Natural killer cell (primary cell): Measurements from ENCODE around the gene GTF2F1. TPM values are rescaled to one million over a fixed set of nuclear protein-coding genes. Genes with fewer than 3 reads are reported as not detected.
A peak's percentile ranks its signal among the peaks of the same experiment; 100 is the strongest.

ENCODE experiments used
- ATAC-seq, 3 donors: fragments of 150-1000 bp in 2 of 3; fragments of 200-7000 bp in 1 of 3; cut with Tn5 transposase; 1 replicate in 1 of 3; 2 replicates in 2 of 3; pipeline ENCODE4 v1.10.0; 2021; ENCODE audit warnings: mild to moderate bottlenecking in 2 of 3, moderate library complexity in 2 of 3
- DNase-seq, 2 donors: peaks; one replicate each; pipeline versions ENCODE4 v3.0.0 to v3.0.0-alpha.2; 2013 to 2021; ENCODE audit warnings: mixed read lengths in 1 of 2
- H3K27ac ChIP-seq: one replicate; pipeline ENCODE4 v1.5.1; 2013; ENCODE audit warnings: mild to moderate bottlenecking, low read length
- H3K27me3 ChIP-seq: one replicate; pipeline ENCODE4 v1.6.1; 2013; ENCODE audit warnings: low read length; ENCODE audit not compliant: control insufficient read depth, insufficient read depth
- H3K36me3 ChIP-seq: one replicate; pipeline ENCODE4 v1.6.1; 2013; ENCODE audit warnings: low read length; ENCODE audit not compliant: control insufficient read depth, insufficient read depth
- H3K4me1 ChIP-seq: one replicate; pipeline ENCODE4 v1.6.1; 2013; ENCODE audit warnings: low read length; ENCODE audit not compliant: control insufficient read depth, insufficient read depth
- H3K4me3 ChIP-seq: one replicate; pipeline ENCODE4 v1.5.1; 2013; ENCODE audit warnings: low read length
- H3K9me3 ChIP-seq: one replicate; pipeline ENCODE4 v1.6.1; 2013; ENCODE audit warnings: low read length; ENCODE audit not compliant: control insufficient read depth, insufficient read depth
- H3K27ac Mint-ChIP-seq, 2 donors: one replicate each; pipeline ENCODE4 v1.8.0; 2022; ENCODE audit warnings: mild to moderate bottlenecking in 2 of 2, mixed read lengths in 2 of 2, moderate library complexity in 1 of 2
- H3K27me3 Mint-ChIP-seq, 2 donors: one replicate each; pipeline ENCODE4 v1.8.0; 2022; ENCODE audit warnings: low read depth in 2 of 2, mixed read lengths in 2 of 2
- H3K36me3 Mint-ChIP-seq: one replicate; pipeline ENCODE4 v1.8.0; 2022; ENCODE audit warnings: mixed read lengths
- H3K4me1 Mint-ChIP-seq, 2 donors: one replicate each; pipeline ENCODE4 v1.8.0; 2022; ENCODE audit warnings: mixed read lengths in 2 of 2
- H3K4me3 Mint-ChIP-seq: one replicate; pipeline ENCODE4 v1.8.0; 2022; ENCODE audit warnings: mild to moderate bottlenecking, moderate library complexity, mixed read lengths
- H3K9me3 Mint-ChIP-seq, 2 donors: one replicate each; pipeline ENCODE4 v1.8.0; 2022; ENCODE audit warnings: mixed read lengths in 2 of 2
- WGBS: methylation state at CpG from one replicate; pipeline ENCODE4 v1.1.7; 2013; ENCODE audit warnings: missing lambda C conversion rate; ENCODE audit not compliant: insufficient coverage; 5-methylcytosine and 5-hydroxymethylcytosine counted together
- intact Hi-C: fragments of 100-400 bp; cut with micrococcal nuclease; formaldehyde crosslinking; loops from one replicate; pipeline ENCODE4 v1.14.2; 2022
- total RNA-seq, 4 donors: library from RNA; stranded (reverse); fragments of 120-200 nt in 1 of 4; gene quantifications; one replicate each; pipeline versions ENCODE4 v1.2.3 to v1.2.4, GENCODE V29; 2013 to 2022
- TF ChIP-seq, protein P1 (sequence below): fragments of 200-600 bp; IDR thresholded peaks from one replicate; pipeline ENCODE4 v1.8.0; 2022; ENCODE audit warnings: antibody characterized with exemption

GTF2F1 gene
- total RNA-seq, 3 donors from 2014 or later (not counting 1 experiment from before 2014, with no cell fraction given) = 56.6 to 63.9 (median 63.9) TPM

DNA sequence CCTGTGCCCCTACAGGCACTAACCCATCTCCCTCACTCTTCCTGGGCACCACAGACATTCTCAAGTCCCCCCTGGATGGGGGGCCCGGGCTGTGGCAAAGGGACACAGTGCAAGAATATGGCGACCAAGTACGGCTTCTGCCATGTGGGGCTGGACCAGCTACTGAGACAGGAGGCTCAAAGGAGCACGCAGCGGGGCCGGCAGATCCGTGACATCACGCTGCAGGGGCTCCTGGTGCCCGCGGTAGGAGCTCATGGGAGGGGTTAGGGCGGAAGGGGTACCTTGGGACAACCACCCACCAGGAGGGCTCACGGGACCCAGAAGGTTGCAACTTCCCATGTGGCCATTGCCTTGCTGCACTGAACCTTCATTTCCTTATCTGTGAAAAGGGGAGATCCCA, 3.3 kb upstream of the GTF2F1 start:
- peaks cover 22 to 25% of the 10 kb centered on the region in 2 donors for H3K4me1 Mint-ChIP-seq
- no peaks in the 10 kb centered on the region for H3K36me3 Mint-ChIP-seq
- Histone ChIP-seq H3K27me3 (no peaks in the 10 kb centered on the region), H3K36me3 (no peaks in the 10 kb centered on the region), H3K4me3 (no peak overlapping the region), H3K9me3 (no peaks in the 10 kb centered on the region), H3K27ac (no peak overlapping the region), H3K4me1 (peaks cover 18% of the 10 kb centered on the region)
- no peak overlapping the region for H3K27ac Mint-ChIP-seq
- intact Hi-C loops = no loop called here
- no peaks in the 10 kb centered on the region for H3K27me3 Mint-ChIP-seq
- 95% methylated on average over 12 of the region's 12 CpGs for WGBS
- ATAC-seq (no peak), DNase-seq (no peak)
- H3K9me3 Mint-ChIP-seq = no peaks in the 10 kb centered on the region
- no peak overlapping the region for H3K4me3 Mint-ChIP-seq
- TF ChIP-seq, protein P1, sequence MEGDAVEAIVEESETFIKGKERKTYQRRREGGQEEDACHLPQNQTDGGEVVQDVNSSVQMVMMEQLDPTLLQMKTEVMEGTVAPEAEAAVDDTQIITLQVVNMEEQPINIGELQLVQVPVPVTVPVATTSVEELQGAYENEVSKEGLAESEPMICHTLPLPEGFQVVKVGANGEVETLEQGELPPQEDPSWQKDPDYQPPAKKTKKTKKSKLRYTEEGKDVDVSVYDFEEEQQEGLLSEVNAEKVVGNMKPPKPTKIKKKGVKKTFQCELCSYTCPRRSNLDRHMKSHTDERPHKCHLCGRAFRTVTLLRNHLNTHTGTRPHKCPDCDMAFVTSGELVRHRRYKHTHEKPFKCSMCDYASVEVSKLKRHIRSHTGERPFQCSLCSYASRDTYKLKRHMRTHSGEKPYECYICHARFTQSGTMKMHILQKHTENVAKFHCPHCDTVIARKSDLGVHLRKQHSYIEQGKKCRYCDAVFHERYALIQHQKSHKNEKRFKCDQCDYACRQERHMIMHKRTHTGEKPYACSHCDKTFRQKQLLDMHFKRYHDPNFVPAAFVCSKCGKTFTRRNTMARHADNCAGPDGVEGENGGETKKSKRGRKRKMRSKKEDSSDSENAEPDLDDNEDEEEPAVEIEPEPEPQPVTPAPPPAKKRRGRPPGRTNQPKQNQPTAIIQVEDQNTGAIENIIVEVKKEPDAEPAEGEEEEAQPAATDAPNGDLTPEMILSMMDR = no peak

DNA sequence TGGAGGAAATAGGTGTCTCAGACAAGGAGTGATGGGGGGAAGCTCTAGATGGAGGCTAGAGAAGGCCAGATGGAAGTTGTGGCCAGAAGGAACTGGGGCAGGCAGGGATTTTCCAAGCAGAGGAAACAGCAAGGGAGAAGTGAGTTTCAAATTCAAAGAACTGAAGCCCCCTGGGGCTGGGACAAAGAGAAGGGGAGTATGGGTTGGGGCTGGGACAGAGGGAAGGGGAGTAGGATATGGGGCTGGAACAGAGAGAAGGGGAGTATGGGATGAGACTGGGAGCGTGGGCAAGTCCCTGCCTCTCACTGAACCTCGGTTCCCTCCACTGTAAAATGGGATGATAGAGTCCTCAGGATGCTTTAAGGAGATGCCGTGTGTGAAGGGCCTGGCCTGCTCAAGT, 1.9 kb upstream of the GTF2F1 start:
- no peak for ATAC-seq
- Histone ChIP-seq H3K4me3 (no peak overlapping the region), H3K27me3 (no peaks in the 10 kb centered on the region), H3K4me1 (peaks cover 18% of the 10 kb centered on the region), H3K27ac (no peak overlapping the region), H3K36me3 (peaks cover 5% of the 10 kb centered on the region), H3K9me3 (no peaks in the 10 kb centered on the region)
- H3K4me1 Mint-ChIP-seq = peaks cover 22 to 30% of the 10 kb centered on the region in 2 donors
- no peaks in the 10 kb centered on the region for H3K36me3 Mint-ChIP-seq
- intact Hi-C loops = no loop called here
- no peaks in the 10 kb centered on the region for H3K9me3 Mint-ChIP-seq
- no peak for DNase-seq
- H3K4me3 Mint-ChIP-seq = peak overlapping the region; percentile 97
- TF ChIP-seq, protein P1 = no peak
- H3K27ac Mint-ChIP-seq = peak overlapping the region; percentile 31 to 97
- H3K27me3 Mint-ChIP-seq = no peaks in the 10 kb centered on the region
- WGBS = 97% methylated on average over 3 of the region's 3 CpGs

DNA sequence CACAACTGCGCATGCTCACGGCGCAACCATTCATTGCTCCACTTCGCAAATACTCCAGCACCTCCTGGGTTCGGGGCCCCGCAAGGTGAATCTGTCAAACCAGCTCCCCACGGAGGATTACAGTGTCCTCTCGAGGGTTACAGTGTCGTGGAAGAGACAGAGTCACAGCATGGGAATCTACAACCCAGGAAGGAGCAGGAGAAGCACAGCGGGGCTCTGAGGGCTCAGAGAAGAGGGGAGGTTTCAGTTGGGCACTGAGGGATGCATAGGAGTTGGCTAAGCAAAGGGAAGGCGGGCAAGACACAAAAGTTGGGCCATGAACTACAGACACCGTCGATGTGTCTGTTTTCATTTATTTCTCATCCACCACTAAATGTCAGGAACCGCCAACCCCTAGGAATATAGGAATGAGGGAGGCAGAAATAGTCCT, 1.0 kb upstream of the GTF2F1 start:
- Histone ChIP-seq H3K36me3 (peaks cover 12% of the 10 kb centered on the region), H3K4me3 (peak overlapping the region; percentile 89), H3K27me3 (no peaks in the 10 kb centered on the region), H3K4me1 (peaks cover 18% of the 10 kb centered on the region), H3K9me3 (no peaks in the 10 kb centered on the region), H3K27ac (peak overlapping the region; percentile 96)
- ATAC-seq = peak in 1 of 3 donors; percentile 28
- intact Hi-C loops = loop anchor here (1.0 kb wide), 2 partner anchors 21 to 31 kb away; no protein-coding TSS in a partner anchor
- 10% methylated on average over 10 of the region's 14 CpGs for WGBS
- TF ChIP-seq, protein P1 = no peak
- no peaks in the 10 kb centered on the region for H3K27me3 Mint-ChIP-seq
- DNase-seq = peak in 1 of 2 donors; percentile 89
- peak overlapping the region; percentile 97 for H3K4me3 Mint-ChIP-seq
- H3K36me3 Mint-ChIP-seq = no peaks in the 10 kb centered on the region
- H3K4me1 Mint-ChIP-seq = peaks cover 22 to 30% of the 10 kb centered on the region in 2 donors
- H3K27ac Mint-ChIP-seq = peak overlapping the region; percentile 96 to 97
- no peaks in the 10 kb centered on the region for H3K9me3 Mint-ChIP-seq
